GM19467 (cell line): ENCODE data around the gene ARSB.

Experiments
- ATAC-seq: cut with Tn5 transposase; IDR thresholded peaks from one replicate; pipeline ENCODE4 v1.9.1; 2021; ENCODE audit warnings: mild to moderate bottlenecking, moderate library complexity; ENCODE audit not compliant: unreplicated experiment

ARSB gene

GRCh38 chr5:78810098-78810920, 174.8 kb downstream of the ARSB start:
- no peak for ATAC-seq

GRCh38 chr5:78809444-78809843, 175.7 kb downstream of the ARSB start:
- ATAC-seq = no peak

GRCh38 chr5:78808818-78809217, 176.3 kb downstream of the ARSB start:
- no peak for ATAC-seq

- ATAC-seq = no peak
Measured at GRCh38 chr5:78808380-78808779, 176.7 kb downstream of the ARSB start.

GRCh38 chr5:78806544-78806943, 178.6 kb downstream of the ARSB start:
- ATAC-seq = no peak

GRCh38 chr5:78805474-78806124, 179.5 kb downstream of the ARSB start:
- no peak for ATAC-seq

GRCh38 chr5:78804995-78805394, 180.1 kb downstream of the ARSB start:
- no peak for ATAC-seq

- ATAC-seq = no peak
Measured at GRCh38 chr5:78803941-78804340, 181.2 kb downstream of the ARSB start.

GRCh38 chr5:78803353-78803752, 181.8 kb downstream of the ARSB start:
- ATAC-seq = no peak

GRCh38 chr5:78801413-78801812, 183.7 kb downstream of the ARSB start:
- no peak for ATAC-seq

- ATAC-seq = no peak
Measured at GRCh38 chr5:78799266-78800017, 185.7 kb downstream of the ARSB start.

GRCh38 chr5:78798673-78799029, 186.5 kb downstream of the ARSB start:
- ATAC-seq = no peak

- no peak for ATAC-seq
Measured at GRCh38 chr5:78797936-78798672, 187.0 kb downstream of the ARSB start.

GRCh38 chr5:78795757-78796156, 189.4 kb downstream of the ARSB start:
- no peak for ATAC-seq

- no peak for ATAC-seq
Measured at GRCh38 chr5:78794693-78795215, 190.4 kb downstream of the ARSB start.

GRCh38 chr5:78793907-78794662, 191.0 kb downstream of the ARSB start:
- no peak for ATAC-seq

GRCh38 chr5:78792345-78793055, 192.6 kb downstream of the ARSB start:
- no peak for ATAC-seq

- ATAC-seq = no peak
Measured at GRCh38 chr5:78791501-78792100, 193.5 kb downstream of the ARSB start.

GRCh38 chr5:78787783-78788182, 197.3 kb downstream of the ARSB start:
- no peak for ATAC-seq
